BE2C (cell line): ENCODE measurements around the gene TTC28.
A peak's percentile ranks its signal among the peaks of the same experiment; 100 is the strongest.

Source experiments
- DNase-seq: peaks from one replicate; pipeline ENCODE4 v3.0.0-alpha.2; 2020
- H3K27me3 ChIP-seq: fragments of 250-450 bp; sonication (Bioruptor Pico); 2 replicates; pipeline ENCODE4 v1.5.1; 2020; ENCODE audit warnings: mild to moderate bottlenecking
- H3K36me3 ChIP-seq: fragments of 250-450 bp; sonication (Bioruptor Pico); 2 replicates; pipeline ENCODE4 v1.5.1; 2020; ENCODE audit warnings: mild to moderate bottlenecking
- H3K4me1 ChIP-seq: fragments of 250-450 bp; sonication (Bioruptor Pico); 2 replicates; pipeline ENCODE4 v1.5.1; 2020
- H3K4me3 ChIP-seq: 2 replicates; pipeline ENCODE4 v1.5.1; 2011; ENCODE audit warnings: low read depth, low read length
- H3K9me3 ChIP-seq: fragments of 250-450 bp; sonication (Bioruptor Pico); 2 replicates; pipeline ENCODE4 v1.5.1; 2020
- TF ChIP-seq, protein P1 (sequence below): IDR thresholded peaks from 2 replicates; pipeline ENCODE4 v1.5.1; 2012; ENCODE audit warnings: mild to moderate bottlenecking, low read depth, low read length

The TTC28 gene

GRCh38 chr22:28013611-28014010 lies 666.0 kb downstream of the TTC28 start:
- Histone ChIP-seq H3K4me3 (no peak overlapping the region), H3K36me3 (no peaks in the 10 kb centered on the region), H3K9me3 (no peaks in the 10 kb centered on the region), H3K27me3 (no peaks in the 10 kb centered on the region), H3K4me1 (peaks cover 31% of the 10 kb centered on the region)
- no peak for DNase-seq
- TF ChIP-seq, protein P1, sequence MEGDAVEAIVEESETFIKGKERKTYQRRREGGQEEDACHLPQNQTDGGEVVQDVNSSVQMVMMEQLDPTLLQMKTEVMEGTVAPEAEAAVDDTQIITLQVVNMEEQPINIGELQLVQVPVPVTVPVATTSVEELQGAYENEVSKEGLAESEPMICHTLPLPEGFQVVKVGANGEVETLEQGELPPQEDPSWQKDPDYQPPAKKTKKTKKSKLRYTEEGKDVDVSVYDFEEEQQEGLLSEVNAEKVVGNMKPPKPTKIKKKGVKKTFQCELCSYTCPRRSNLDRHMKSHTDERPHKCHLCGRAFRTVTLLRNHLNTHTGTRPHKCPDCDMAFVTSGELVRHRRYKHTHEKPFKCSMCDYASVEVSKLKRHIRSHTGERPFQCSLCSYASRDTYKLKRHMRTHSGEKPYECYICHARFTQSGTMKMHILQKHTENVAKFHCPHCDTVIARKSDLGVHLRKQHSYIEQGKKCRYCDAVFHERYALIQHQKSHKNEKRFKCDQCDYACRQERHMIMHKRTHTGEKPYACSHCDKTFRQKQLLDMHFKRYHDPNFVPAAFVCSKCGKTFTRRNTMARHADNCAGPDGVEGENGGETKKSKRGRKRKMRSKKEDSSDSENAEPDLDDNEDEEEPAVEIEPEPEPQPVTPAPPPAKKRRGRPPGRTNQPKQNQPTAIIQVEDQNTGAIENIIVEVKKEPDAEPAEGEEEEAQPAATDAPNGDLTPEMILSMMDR = no peak

GRCh38 chr22:28012832-28013460 lies 666.7 kb downstream of the TTC28 start:
- Histone ChIP-seq H3K4me3 (no peak overlapping the region), H3K27me3 (no peaks in the 10 kb centered on the region), H3K36me3 (no peaks in the 10 kb centered on the region), H3K9me3 (no peaks in the 10 kb centered on the region), H3K4me1 (peaks cover 28% of the 10 kb centered on the region)
- TF ChIP-seq, protein P1 = no peak
- no peak for DNase-seq

GRCh38 chr22:28009272-28009827 lies 670.3 kb downstream of the TTC28 start:
- Histone ChIP-seq H3K9me3 (no peaks in the 10 kb centered on the region), H3K27me3 (no peaks in the 10 kb centered on the region), H3K4me3 (no peak overlapping the region), H3K36me3 (no peaks in the 10 kb centered on the region), H3K4me1 (peaks cover 6% of the 10 kb centered on the region)
- TF ChIP-seq, protein P1 = peak; percentile 97
- DNase-seq = peak; percentile 85

DNA sequence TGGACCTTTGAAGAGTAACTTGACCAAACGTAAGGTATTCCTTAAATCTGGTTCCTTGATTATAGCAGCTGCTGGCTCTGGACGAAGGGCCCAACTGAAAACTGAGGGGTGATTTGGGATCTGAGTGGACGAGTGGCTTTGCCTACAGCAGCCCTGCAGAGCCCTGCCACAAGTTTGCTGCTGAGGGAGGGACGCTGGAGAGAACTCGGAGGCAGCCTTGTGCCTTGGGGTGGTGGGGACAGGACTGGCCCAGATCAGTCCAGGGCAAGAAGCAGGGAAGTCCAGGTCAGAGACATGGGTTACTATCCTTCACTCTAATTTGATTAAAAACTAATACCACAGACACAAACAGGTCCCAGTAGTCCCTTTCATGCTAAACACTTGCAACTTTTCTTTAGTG lies 671.0 kb downstream of the TTC28 start:
- TF ChIP-seq, protein P1 = no peak
- Histone ChIP-seq H3K9me3 (no peaks in the 10 kb centered on the region), H3K4me3 (no peak overlapping the region), H3K4me1 (peaks cover 4% of the 10 kb centered on the region), H3K27me3 (no peaks in the 10 kb centered on the region), H3K36me3 (no peaks in the 10 kb centered on the region)
- no peak for DNase-seq

DNA sequence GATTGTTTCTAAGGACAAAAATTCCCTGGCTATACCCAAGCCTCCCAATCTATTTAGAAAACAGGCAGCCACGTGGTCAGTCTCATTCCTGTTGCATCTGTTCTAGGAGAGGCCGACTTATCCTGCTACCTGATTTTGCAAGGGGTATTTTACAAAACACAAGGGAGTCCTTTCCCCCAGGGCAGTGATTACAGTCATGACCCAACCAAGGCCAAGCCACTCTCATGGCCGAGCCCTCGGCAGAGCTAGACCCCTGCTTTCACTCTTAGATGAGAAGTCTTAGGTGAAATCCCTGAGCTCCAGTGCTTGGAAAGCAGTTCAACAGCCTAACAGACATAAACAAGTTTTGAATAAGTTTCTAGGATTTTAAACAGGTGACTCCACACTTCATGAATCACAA lies 671.6 kb downstream of the TTC28 start:
- Histone ChIP-seq H3K4me1 (peaks cover 4% of the 10 kb centered on the region), H3K36me3 (no peaks in the 10 kb centered on the region), H3K9me3 (no peaks in the 10 kb centered on the region), H3K27me3 (no peaks in the 10 kb centered on the region), H3K4me3 (no peak overlapping the region)
- TF ChIP-seq, protein P1 = no peak
- DNase-seq = no peak

GRCh38 chr22:28006271-28006670 lies 673.4 kb downstream of the TTC28 start:
- H3K9me3 ChIP-seq = no peaks in the 10 kb centered on the region
- no peaks in the 10 kb centered on the region for H3K27me3 ChIP-seq
- no peak overlapping the region for H3K4me3 ChIP-seq
- TF ChIP-seq, protein P1 = no peak
- H3K4me1 ChIP-seq = peaks cover 4% of the 10 kb centered on the region
- H3K36me3 ChIP-seq = no peaks in the 10 kb centered on the region
- DNase-seq = no peak
